OCI-LY7 (cell line): ENCODE results near the gene SSNA1. TPM values are rescaled to one million over a fixed set of nuclear protein-coding genes. Genes with fewer than 3 reads are reported as not detected.
A peak's percentile ranks its signal among the peaks of the same experiment; 100 is the strongest.

ENCODE experiments used
- BruUV-seq: library from RNA; stranded (reverse); fragments of 400-500 nt; replicated peaks from 2 replicates; lab custom pipeline; 2021; lab: Mats Ljungman, UMichigan
- CTCF ChIA-PET: fragments of 300-600 bp; sonication (Branson Sonifier 250); formaldehyde crosslinking; loops from one replicate; lab custom pipeline; 2022; ENCODE audit warnings: antibody characterized with exemption; ENCODE audit not compliant: unreplicated experiment; lab: Charles Lee
- POLR2A ChIA-PET: fragments of 300-600 bp; sonication (Branson Sonifier 250); formaldehyde crosslinking; loops from one replicate; lab custom pipeline; 2022; ENCODE audit warnings: antibody characterized with exemption; lab: Charles Lee
- DNase-seq: peaks from one replicate; pipeline ENCODE4 v3.0.0-alpha.2; 2015; ENCODE audit warnings: low spot score
- H2AFZ ChIP-seq: fragments of 200-600 bp; sonication (generic), shearing (Covaris generic); 2 replicates; pipeline ENCODE4 v1.6.1; 2014; ENCODE audit warnings: mild to moderate bottlenecking, antibody characterized with exemption, low read length, moderate library complexity
- H3K27ac ChIP-seq: fragments of 200-600 bp; sonication (generic); 2 replicates; pipeline ENCODE4 v1.5.1; 2014; ENCODE audit warnings: mixed run types, low read depth, mild to moderate bottlenecking, moderate library complexity, low read length, inconsistent platforms; ENCODE audit not compliant: poor library complexity, severe bottlenecking
- H3K36me3 ChIP-seq: fragments of 200-600 bp; sonication (generic); 2 replicates; pipeline ENCODE4 v1.6.1; 2014; ENCODE audit warnings: mild to moderate bottlenecking, antibody characterized with exemption, low read length, moderate library complexity, mixed read lengths; ENCODE audit not compliant: insufficient read depth
- H3K4me1 ChIP-seq: fragments of 200-600 bp; sonication (generic); 2 replicates; pipeline ENCODE4 v1.5.1; 2014; ENCODE audit warnings: mild to moderate bottlenecking, low read length; ENCODE audit not compliant: insufficient read depth, poor library complexity, severe bottlenecking
- H3K4me2 ChIP-seq: fragments of 200-600 bp; sonication (generic); 2 replicates; pipeline ENCODE4 v1.6.1; 2014; ENCODE audit warnings: mild to moderate bottlenecking, low read length
- H3K4me3 ChIP-seq: fragments of 200-600 bp; sonication (generic); 2 replicates; pipeline ENCODE4 v1.5.1; 2014; ENCODE audit warnings: mild to moderate bottlenecking, low read depth, low read length; ENCODE audit not compliant: poor library complexity, severe bottlenecking
- H3K79me2 ChIP-seq: fragments of 200-600 bp; sonication (generic); 2 replicates; pipeline ENCODE4 v1.6.1; 2016; ENCODE audit warnings: low read depth, mild to moderate bottlenecking, low read length, moderate library complexity, mixed read lengths; ENCODE audit not compliant: insufficient read depth
- H3K9me2 ChIP-seq: fragments of 200-600 bp; sonication (generic); 2 replicates; pipeline ENCODE4 v1.6.1; 2016; ENCODE audit warnings: mild to moderate bottlenecking, low read length, mixed read lengths; ENCODE audit not compliant: insufficient read depth
- H3K9me3 ChIP-seq: fragments of 200-600 bp; sonication (generic); 2 replicates; pipeline ENCODE4 v1.6.1; 2014; ENCODE audit warnings: mild to moderate bottlenecking, mixed run types, low read length, mixed read lengths
- H4K20me1 ChIP-seq: fragments of 200-600 bp; sonication (generic); 2 replicates; pipeline ENCODE4 v1.6.1; 2014; ENCODE audit warnings: mild to moderate bottlenecking, antibody characterized with exemption, low read length, moderate library complexity, mixed read lengths; ENCODE audit not compliant: insufficient read depth
- EZH2phosphoT487 ChIP-seq: fragments of 200-600 bp; sonication (generic); IDR thresholded peaks from 2 replicates; pipeline ENCODE4 v1.6.1; 2018; ENCODE audit warnings: low read depth, borderline replicate concordance, mild to moderate bottlenecking, mixed run types, antibody characterized with exemption, low read length, moderate library complexity, mixed read lengths
- intact Hi-C: fragments of 100-400 bp; cut with micrococcal nuclease; formaldehyde crosslinking; loops from one replicate; pipeline ENCODE4 v1.10.0; 2022; ENCODE audit not compliant: unreplicated experiment
- total RNA-seq, 2 experiments: library from RNA; depleted of rRNA in 1 of 2; stranded (reverse); fragments of >200 nt in 1 of 2; shearing (Covaris generic) in 1 of 2; gene quantifications; 2 replicates each; pipeline ENCODE4 v1.2.3, GENCODE V29; 2014 to 2022
- TF ChIP-seq, protein P1 (sequence below): fragments of 200-600 bp; sonication (generic); conservative IDR thresholded peaks from 2 replicates; pipeline ENCODE4 v1.5.1; 2014; ENCODE audit warnings: mild to moderate bottlenecking, antibody characterized with exemption, low read length, moderate library complexity, mixed read lengths

SSNA1 gene
- total RNA-seq, 2 experiments from 2014 or later = 71.0 to 111 TPM

- H3K36me3 ChIP-seq = peaks cover 32% of the 10 kb centered on the region
- H3K79me2 ChIP-seq = no peaks in the 10 kb centered on the region
- ChIA-PET POLR2A (no interaction called here), CTCF (interaction anchor here (0.5 to 0.9 kb wide), 2 partner anchors 16 to 60 kb away, joined by 3 read pairs; no protein-coding TSS in a partner anchor)
- no TSS peak for BruUV-seq
- peak; percentile 57 for DNase-seq
- no peaks in the 10 kb centered on the region; the same call in 1 of the 2 replicates for H4K20me1 ChIP-seq
- H3K27ac ChIP-seq = no peak overlapping the region
- H3K4me3 ChIP-seq = no peak overlapping the region
- no peaks in the 10 kb centered on the region for H3K9me2 ChIP-seq
- H3K4me1 ChIP-seq = no peaks in the 10 kb centered on the region
- intact Hi-C loops = no loop called here
- no peaks in the 10 kb centered on the region for H3K9me3 ChIP-seq
- TF ChIP-seq, protein P1, sequence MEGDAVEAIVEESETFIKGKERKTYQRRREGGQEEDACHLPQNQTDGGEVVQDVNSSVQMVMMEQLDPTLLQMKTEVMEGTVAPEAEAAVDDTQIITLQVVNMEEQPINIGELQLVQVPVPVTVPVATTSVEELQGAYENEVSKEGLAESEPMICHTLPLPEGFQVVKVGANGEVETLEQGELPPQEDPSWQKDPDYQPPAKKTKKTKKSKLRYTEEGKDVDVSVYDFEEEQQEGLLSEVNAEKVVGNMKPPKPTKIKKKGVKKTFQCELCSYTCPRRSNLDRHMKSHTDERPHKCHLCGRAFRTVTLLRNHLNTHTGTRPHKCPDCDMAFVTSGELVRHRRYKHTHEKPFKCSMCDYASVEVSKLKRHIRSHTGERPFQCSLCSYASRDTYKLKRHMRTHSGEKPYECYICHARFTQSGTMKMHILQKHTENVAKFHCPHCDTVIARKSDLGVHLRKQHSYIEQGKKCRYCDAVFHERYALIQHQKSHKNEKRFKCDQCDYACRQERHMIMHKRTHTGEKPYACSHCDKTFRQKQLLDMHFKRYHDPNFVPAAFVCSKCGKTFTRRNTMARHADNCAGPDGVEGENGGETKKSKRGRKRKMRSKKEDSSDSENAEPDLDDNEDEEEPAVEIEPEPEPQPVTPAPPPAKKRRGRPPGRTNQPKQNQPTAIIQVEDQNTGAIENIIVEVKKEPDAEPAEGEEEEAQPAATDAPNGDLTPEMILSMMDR = peak; percentile 79
- TF ChIP-seq EZH2phosphoT487 = no peak
- no peak overlapping the region for H2AFZ ChIP-seq
- no peak overlapping the region for H3K4me2 ChIP-seq
These were observed 11.9 kb upstream of the SSNA1 start for GRCh38 chr9:137176302-137177182.

- intact Hi-C loops = no loop called here
- ChIA-PET CTCF (no interaction called here), POLR2A (no interaction called here)
- no peak overlapping the region for H3K4me3 ChIP-seq
- H3K36me3 ChIP-seq = peaks cover 47% of the 10 kb centered on the region
- H4K20me1 ChIP-seq = no peaks in the 10 kb centered on the region; the same call in 1 of the 2 replicates
- TF ChIP-seq, protein P1 = no peak
- no peak for TF ChIP-seq EZH2phosphoT487
- no peaks in the 10 kb centered on the region for H3K9me3 ChIP-seq
- H2AFZ ChIP-seq = no peak overlapping the region
- BruUV-seq = no TSS peak
- no peaks in the 10 kb centered on the region for H3K79me2 ChIP-seq
- DNase-seq = no peak
- H3K4me1 ChIP-seq = no peaks in the 10 kb centered on the region
- H3K27ac ChIP-seq = no peak overlapping the region
- no peak overlapping the region for H3K4me2 ChIP-seq
- no peaks in the 10 kb centered on the region for H3K9me2 ChIP-seq
These were observed 10.1 kb upstream of the SSNA1 start for GRCh38 chr9:137178201-137178938.
